ENCODE data around the gene TAGLN2.

- TF ChIP-seq CTCF (IDR thresholded peaks at IDR 0.05) (no peak), POLR2A (IDR thresholded peaks at IDR 0.05) (no peak), POLR2AphosphoS5 (IDR thresholded peaks at IDR 0.05) (no peak)
Observed at GRCh38 chr1:159889821-159890252, 35.5 kb downstream of the TAGLN2 start.

All from transverse colon (tissue), 4 donors.